GM04503 (cell line): ENCODE measurements around the gene DYNC1I1.

Source experiments
- DNase-seq: peaks from one replicate; pipeline ENCODE4 v3.0.0-alpha.2; 2012; ENCODE audit warnings: low read depth

DYNC1I1 gene

GRCh38 chr7:96026010-96026409 lies 253.7 kb downstream of the DYNC1I1 start:
- DNase-seq, result no peak

GRCh38 chr7:96026611-96027010 lies 254.3 kb downstream of the DYNC1I1 start:
- DNase-seq, result no peak

- no peak for DNase-seq
Measured at GRCh38 chr7:96028729-96029128, 256.4 kb downstream of the DYNC1I1 start.

- no peak for DNase-seq
Measured at GRCh38 chr7:96033009-96033598, 260.8 kb downstream of the DYNC1I1 start.

- DNase-seq, result no peak
Measured at GRCh38 chr7:96034940-96035727, 262.8 kb downstream of the DYNC1I1 start.

GRCh38 chr7:96040250-96040772 lies 268.0 kb downstream of the DYNC1I1 start:
- no peak for DNase-seq

GRCh38 chr7:96041171-96041570 lies 268.8 kb downstream of the DYNC1I1 start:
- no peak for DNase-seq

GRCh38 chr7:96045181-96045580 lies 272.8 kb downstream of the DYNC1I1 start:
- no peak for DNase-seq

- DNase-seq, result no peak
Measured at GRCh38 chr7:96045919-96046318, 273.6 kb downstream of the DYNC1I1 start.

GRCh38 chr7:96052289-96052688 lies 279.9 kb downstream of the DYNC1I1 start:
- no peak for DNase-seq

- DNase-seq, result no peak
Measured at GRCh38 chr7:96052860-96053470, 280.6 kb downstream of the DYNC1I1 start.

- no peak for DNase-seq
Measured at GRCh38 chr7:96055717-96056116, 283.4 kb downstream of the DYNC1I1 start.

- DNase-seq, result no peak
Measured at GRCh38 chr7:96059075-96059474, 286.7 kb downstream of the DYNC1I1 start.

- DNase-seq, result no peak
Measured at GRCh38 chr7:96061009-96061408, 288.7 kb downstream of the DYNC1I1 start.

GRCh38 chr7:96061844-96062243 lies 289.5 kb downstream of the DYNC1I1 start:
- no peak for DNase-seq

GRCh38 chr7:96067321-96067720 lies 295.0 kb downstream of the DYNC1I1 start:
- no peak for DNase-seq

GRCh38 chr7:96069401-96069800 lies 297.0 kb downstream of the DYNC1I1 start:
- DNase-seq, result no peak

GRCh38 chr7:96074871-96075270 lies 302.5 kb downstream of the DYNC1I1 start:
- no peak for DNase-seq

- DNase-seq, result no peak
Measured at GRCh38 chr7:96075510-96076349, 303.4 kb downstream of the DYNC1I1 start.

GRCh38 chr7:96076350-96076707 lies 304.0 kb downstream of the DYNC1I1 start:
- DNase-seq, result no peak

GRCh38 chr7:96080027-96080426 lies 307.7 kb downstream of the DYNC1I1 start:
- DNase-seq, result no peak

- DNase-seq, result no peak
Measured at GRCh38 chr7:96084881-96085553, 312.7 kb downstream of the DYNC1I1 start.
